Thoracic aorta (tissue), 2 donors: ENCODE data around the gene ITIH1. TPM values are rescaled to one million over a fixed set of nuclear protein-coding genes. Genes with fewer than 3 reads are reported as not detected.

Experiments used
- ATAC-seq: fragments of 150-250 bp; one replicate; pipeline ENCODE4 v1.8.0; 2017; ENCODE audit warnings: low read depth; ENCODE audit not compliant: insufficient number of reproducible peaks, low FRiP score
- DNase-seq: peaks from one replicate; pipeline ENCODE4 v3.0.0-alpha.2; 2020; ENCODE audit warnings: low spot score
- H3K27ac ChIP-seq, 2 donors: fragments of 200-600 bp; sonication (generic); 1 replicate in 1 of 2; 2 replicates in 1 of 2; pipeline ENCODE4 v1.5.1; 2016; ENCODE audit warnings: mild to moderate bottlenecking in 2 of 2, moderate library complexity in 2 of 2
- H3K27me3 ChIP-seq: fragments of 200-600 bp; sonication (generic); replicated peaks from 2 replicates; pipeline ENCODE4 v1.6.0; 2016; ENCODE audit warnings: mild to moderate bottlenecking; ENCODE audit not compliant: insufficient read depth
- H3K36me3 ChIP-seq: fragments of 200-600 bp; sonication (generic); one replicate; pipeline ENCODE4 v1.5.1; 2016
- H3K4me1 ChIP-seq, 2 donors: fragments of 200-600 bp; sonication (generic); 1 replicate in 1 of 2; 2 replicates in 1 of 2; pipeline versions ENCODE4 v1.5.1 to v1.6.0; 2016; ENCODE audit warnings: low read depth in 2 of 2, mild to moderate bottlenecking in 1 of 2; ENCODE audit not compliant: control insufficient read depth in 1 of 2
- H3K4me3 ChIP-seq: fragments of 200-600 bp; sonication (generic); 2 replicates; pipeline ENCODE4 v1.5.1; 2016; ENCODE audit warnings: mild to moderate bottlenecking
- H3K9me3 ChIP-seq: fragments of 200-600 bp; sonication (generic); 2 replicates; pipeline ENCODE4 v1.5.1; 2016
- CTCF ChIP-seq: fragments of 200-600 bp; sonication (generic); IDR thresholded peaks from one replicate; pipeline ENCODE4 v1.5.1; 2019; ENCODE audit warnings: antibody characterized with exemption
- total RNA-seq, 2 donors: library from RNA; depleted of rRNA; stranded (reverse); fragments of >200 nt; gene quantifications; one replicate each; pipeline versions ENCODE4 v1.1.0 to v1.2.3, GENCODE V29; 2016

ITIH1 gene
- total RNA-seq, 2 donors from 2014 or later, result not detected

- H3K4me1 ChIP-seq, result peaks cover 0 to 9% of the 10 kb centered on the region in 2 donors
- H3K9me3 ChIP-seq, result no peaks in the 10 kb centered on the region
- no peaks in the 10 kb centered on the region for H3K27me3 ChIP-seq
- H3K36me3 ChIP-seq, result no peaks in the 10 kb centered on the region
- H3K27ac ChIP-seq, result no peak overlapping the region
- TF ChIP-seq CTCF, result no peak
- ATAC-seq, result no peak
- no peak for DNase-seq
- H3K4me3 ChIP-seq, result no peak overlapping the region
Measured at GRCh38 chr3:52795298-52795900, 18.0 kb downstream of the ITIH1 start.

GRCh38 chr3:52796411-52796810, 19.0 kb downstream of the ITIH1 start:
- Histone ChIP-seq H3K4me1 (peaks cover 0 to 9% of the 10 kb centered on the region in 2 donors), H3K27ac (no peak overlapping the region), H3K27me3 (no peaks in the 10 kb centered on the region), H3K36me3 (no peaks in the 10 kb centered on the region), H3K4me3 (no peak overlapping the region), H3K9me3 (no peaks in the 10 kb centered on the region)
- DNase-seq (no peak), ATAC-seq (no peak)
- no peak for TF ChIP-seq CTCF

DNA sequence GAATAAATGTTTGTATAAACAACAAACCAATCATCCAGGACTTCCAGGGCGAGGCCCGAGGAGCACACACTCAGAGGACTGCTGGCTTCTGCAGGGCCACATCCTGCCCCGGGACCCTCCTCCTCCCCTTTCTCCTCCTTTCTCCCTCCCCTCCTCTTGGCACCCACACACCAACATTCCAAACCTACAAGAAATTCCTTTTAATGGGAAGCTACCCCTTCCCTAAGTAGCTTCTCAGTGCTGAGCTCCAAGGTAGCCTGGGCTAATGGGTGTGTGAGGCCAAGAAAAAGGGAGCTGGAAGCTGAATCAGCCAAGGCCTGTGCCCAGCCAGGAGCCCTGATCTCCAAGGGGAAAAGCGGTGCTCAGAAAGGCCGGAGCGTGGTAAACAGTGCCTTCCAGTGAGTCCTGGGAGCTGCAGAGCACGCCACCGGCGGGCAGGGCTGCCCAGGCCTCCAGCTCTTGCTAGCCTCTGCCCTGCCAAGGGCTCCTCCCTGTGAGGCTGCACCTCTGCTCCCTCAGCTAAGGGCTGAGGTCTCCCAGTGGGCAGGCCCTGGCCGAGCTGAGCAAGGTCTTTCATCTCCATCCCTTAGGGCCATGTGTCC, 21.1 kb downstream of the ITIH1 start:
- no peak for TF ChIP-seq CTCF
- Histone ChIP-seq H3K9me3 (no peaks in the 10 kb centered on the region), H3K4me1 (peaks cover 0 to 9% of the 10 kb centered on the region in 2 donors), H3K27ac (no peak overlapping the region), H3K4me3 (no peak overlapping the region), H3K36me3 (no peaks in the 10 kb centered on the region), H3K27me3 (no peaks in the 10 kb centered on the region)
- DNase-seq (no peak), ATAC-seq (no peak)

GRCh38 chr3:52798978-52799476, 21.6 kb downstream of the ITIH1 start:
- TF ChIP-seq CTCF, result peak; percentile 21
- Histone ChIP-seq H3K9me3 (no peaks in the 10 kb centered on the region), H3K4me3 (no peak overlapping the region), H3K27ac (no peak overlapping the region), H3K36me3 (no peaks in the 10 kb centered on the region), H3K4me1 (peaks cover 0 to 9% of the 10 kb centered on the region in 2 donors), H3K27me3 (no peaks in the 10 kb centered on the region)
- DNase-seq, result no peak
- no peak for ATAC-seq

DNA sequence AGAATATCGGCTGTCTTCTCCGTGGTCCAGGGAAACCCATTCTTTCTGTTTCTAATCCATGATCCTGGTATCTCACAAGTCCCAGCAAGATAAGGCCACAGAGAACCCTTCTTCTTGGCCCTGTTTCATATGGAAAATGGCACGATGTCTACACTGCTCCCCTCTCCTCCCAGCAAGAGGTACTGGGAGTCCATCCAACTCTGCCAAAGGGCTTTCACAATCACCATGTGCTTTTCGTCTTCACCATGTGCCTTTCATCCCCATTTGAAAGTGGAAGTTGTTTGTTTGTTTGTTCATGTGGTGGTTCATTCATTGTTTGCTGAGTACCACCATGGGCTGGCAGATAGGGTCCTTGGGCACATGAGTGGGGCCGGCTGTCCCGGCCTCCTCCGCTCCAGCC, 22.7 kb downstream of the ITIH1 start:
- peaks cover 0 to 9% of the 10 kb centered on the region in 2 donors for H3K4me1 ChIP-seq
- no peak for ATAC-seq
- H3K9me3 ChIP-seq, result no peaks in the 10 kb centered on the region
- H3K4me3 ChIP-seq, result no peak overlapping the region
- no peaks in the 10 kb centered on the region for H3K36me3 ChIP-seq
- no peak overlapping the region for H3K27ac ChIP-seq
- TF ChIP-seq CTCF, result no peak
- no peaks in the 10 kb centered on the region for H3K27me3 ChIP-seq
- DNase-seq, result no peak
